ENCODE data around the gene LSAMP. TPM values are rescaled to one million over a fixed set of nuclear protein-coding genes. Genes with fewer than 3 reads are reported as not detected.

The LSAMP gene
- total and polyA plus RNA-seq, 2 donors (not counting 1 experiment from before 2014, with no cell fraction given): not detected

DNA sequence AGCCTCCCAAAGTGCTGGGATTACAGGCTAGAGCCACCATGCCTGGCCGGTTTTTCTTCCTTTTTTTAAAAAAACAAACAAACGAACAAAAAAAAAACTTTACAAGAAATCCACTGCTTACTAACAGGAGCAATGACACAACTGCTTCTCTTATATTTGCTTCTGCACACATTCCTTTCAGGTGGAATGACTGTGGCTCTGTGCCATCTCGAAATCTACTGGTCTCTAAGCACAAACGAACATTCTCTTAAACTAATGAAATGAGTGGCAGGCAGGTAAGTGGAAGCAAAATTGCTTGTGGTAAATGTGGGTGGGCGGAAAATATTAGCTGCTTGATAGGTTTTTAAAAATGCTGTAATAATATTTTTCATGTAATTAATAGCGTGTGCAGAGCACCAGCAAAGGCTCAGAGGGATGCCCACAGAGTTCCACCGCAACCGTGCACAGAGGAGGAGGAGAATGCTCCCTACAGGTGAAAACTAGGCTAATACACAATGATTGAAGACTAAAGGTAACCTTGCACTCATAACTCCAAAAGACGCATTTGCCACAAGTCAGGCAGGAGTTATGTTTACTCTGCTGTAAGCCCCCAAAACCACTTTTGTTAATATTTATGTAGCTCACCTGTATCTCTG, 77.4 kb downstream of the LSAMP start:
- ChIA-PET CTCF (interaction anchor here (0.9 kb wide), 1 partner anchor 13 kb away, joined by 3 read pairs; no protein-coding TSS in a partner anchor), POLR2A (no interaction called here)
- Histone ChIP-seq H3K79me2 (ENCODE audit: control insufficient read depth, insufficient read depth, low read length) (no peaks in the 10 kb centered on the region), H3K36me3 (replicated peaks in 1 of 2; ENCODE audit: control extremely low read depth in 1 of 2, control insufficient read depth in 1 of 2, extremely low read depth in 1 of 2, insufficient read depth in 2 of 2, low read length in 1 of 2) (no peaks in the 10 kb centered on the region), H3K27me3 (replicated peaks in 1 of 4; ENCODE audit: control extremely low read depth in 1 of 4, control insufficient read depth in 3 of 4, insufficient read depth in 4 of 4, low read length in 3 of 4) (no peaks in the 10 kb centered on the region), H3K9me3 (ENCODE audit: control extremely low read depth in 1 of 3, control insufficient read depth in 2 of 3, insufficient read depth in 1 of 3, low read length in 2 of 3) (no peaks in the 10 kb centered on the region), H3K4me3 (ENCODE audit: control extremely low read depth in 1 of 5, extremely low read depth in 1 of 5, insufficient read depth in 1 of 5, low read depth in 2 of 5, low read length in 4 of 5) (no peak overlapping the region), H3K4me2 (replicated peaks; ENCODE audit: low read depth, low read length, poor library complexity, severe bottlenecking) (no peak overlapping the region), H2AFZ (ENCODE audit: insufficient read depth, low read depth, low read length, poor library complexity, severe bottlenecking) (no peak overlapping the region), H3K9ac (ENCODE audit: low read length) (no peak overlapping the region), H3K4me1 (ENCODE audit: control insufficient read depth in 2 of 2, insufficient read depth in 2 of 2, low read length in 2 of 2) (no peaks in the 10 kb centered on the region), H4K20me1 (ENCODE audit: control insufficient read depth, insufficient read depth, low read length, poor library complexity, severe bottlenecking) (no peaks in the 10 kb centered on the region), H3K27ac (ENCODE audit: low read length in 2 of 2) (no peak overlapping the region)
- no peaks in the 10 kb centered on the region for H3K27me3 Mint-ChIP-seq
- H3K4me1 Mint-ChIP-seq: no peaks in the 10 kb centered on the region
- peaks cover 1% of the 10 kb centered on the region for H3K9me3 Mint-ChIP-seq (ENCODE audit: insufficient read depth)
- H3K4me3 Mint-ChIP-seq: no peak overlapping the region
- no peak overlapping the region for H3K27ac Mint-ChIP-seq
- TF ChIP-seq, protein P1, sequence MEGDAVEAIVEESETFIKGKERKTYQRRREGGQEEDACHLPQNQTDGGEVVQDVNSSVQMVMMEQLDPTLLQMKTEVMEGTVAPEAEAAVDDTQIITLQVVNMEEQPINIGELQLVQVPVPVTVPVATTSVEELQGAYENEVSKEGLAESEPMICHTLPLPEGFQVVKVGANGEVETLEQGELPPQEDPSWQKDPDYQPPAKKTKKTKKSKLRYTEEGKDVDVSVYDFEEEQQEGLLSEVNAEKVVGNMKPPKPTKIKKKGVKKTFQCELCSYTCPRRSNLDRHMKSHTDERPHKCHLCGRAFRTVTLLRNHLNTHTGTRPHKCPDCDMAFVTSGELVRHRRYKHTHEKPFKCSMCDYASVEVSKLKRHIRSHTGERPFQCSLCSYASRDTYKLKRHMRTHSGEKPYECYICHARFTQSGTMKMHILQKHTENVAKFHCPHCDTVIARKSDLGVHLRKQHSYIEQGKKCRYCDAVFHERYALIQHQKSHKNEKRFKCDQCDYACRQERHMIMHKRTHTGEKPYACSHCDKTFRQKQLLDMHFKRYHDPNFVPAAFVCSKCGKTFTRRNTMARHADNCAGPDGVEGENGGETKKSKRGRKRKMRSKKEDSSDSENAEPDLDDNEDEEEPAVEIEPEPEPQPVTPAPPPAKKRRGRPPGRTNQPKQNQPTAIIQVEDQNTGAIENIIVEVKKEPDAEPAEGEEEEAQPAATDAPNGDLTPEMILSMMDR (IDR thresholded peaks at IDR 0.05): no peak
- intact Hi-C loops (cut with micrococcal nuclease): no loop called here
- ATAC-seq (ENCODE audit: low read depth): no peak
- 93% methylated on average over 5 of the region's 9 CpGs for WGBS (ENCODE audit: insufficient coverage)
- DNase-seq: no peak

DNA sequence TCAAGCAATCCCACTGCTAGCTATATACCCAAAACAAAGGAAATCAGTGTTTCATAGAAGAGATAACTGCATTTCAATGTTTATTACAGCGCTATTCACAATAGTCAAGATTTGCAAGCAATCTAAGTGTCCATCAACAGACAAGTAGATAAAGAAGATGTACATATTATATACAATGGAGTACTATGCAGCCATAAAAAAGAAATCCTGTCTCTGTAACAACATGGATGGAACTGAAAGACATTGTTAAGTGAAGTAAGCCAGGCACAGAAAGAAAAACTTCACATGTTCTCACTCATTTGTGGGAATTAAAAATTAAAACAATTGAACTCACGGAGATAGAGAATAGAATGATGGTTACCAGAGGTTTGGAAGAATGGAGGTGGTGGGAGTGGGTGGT, 89.2 kb downstream of the LSAMP start:
- no peaks in the 10 kb centered on the region for H3K4me1 Mint-ChIP-seq
- H3K36me3 ChIP-seq (replicated peaks in 1 of 2; ENCODE audit: control extremely low read depth in 1 of 2, control insufficient read depth in 1 of 2, extremely low read depth in 1 of 2, insufficient read depth in 2 of 2, low read length in 1 of 2): no peaks in the 10 kb centered on the region
- H3K9ac ChIP-seq (ENCODE audit: low read length): no peak overlapping the region
- H3K4me3 ChIP-seq (ENCODE audit: control extremely low read depth in 1 of 5, extremely low read depth in 1 of 5, insufficient read depth in 1 of 5, low read depth in 2 of 5, low read length in 4 of 5): no peak overlapping the region
- ATAC-seq (ENCODE audit: low read depth): no peak
- no peaks in the 10 kb centered on the region for H4K20me1 ChIP-seq (ENCODE audit: control insufficient read depth, insufficient read depth, low read length, poor library complexity, severe bottlenecking)
- no peak overlapping the region for H3K4me2 ChIP-seq (replicated peaks; ENCODE audit: low read depth, low read length, poor library complexity, severe bottlenecking)
- H3K4me3 Mint-ChIP-seq: no peak overlapping the region
- ChIA-PET CTCF (no interaction called here), POLR2A (no interaction called here)
- H3K27ac ChIP-seq (ENCODE audit: low read length in 2 of 2): no peak overlapping the region
- intact Hi-C loops (cut with micrococcal nuclease): no loop called here
- TF ChIP-seq, protein P1 (IDR thresholded peaks at IDR 0.05): no peak
- TF ChIP-seq EZH2 (IDR thresholded peaks at IDR 0.05; ENCODE audit: borderline replicate concordance, insufficient read depth, low read depth, low read length, poor library complexity, severe bottlenecking): no peak
- no peaks in the 10 kb centered on the region for H3K27me3 ChIP-seq (replicated peaks in 1 of 4; ENCODE audit: control extremely low read depth in 1 of 4, control insufficient read depth in 3 of 4, insufficient read depth in 4 of 4, low read length in 3 of 4)
- no peak overlapping the region for H3K27ac Mint-ChIP-seq
- no peaks in the 10 kb centered on the region for H3K27me3 Mint-ChIP-seq
- no CpG with 5 or more reads among the region's 2 CpGs for WGBS (ENCODE audit: insufficient coverage)
- H2AFZ ChIP-seq (ENCODE audit: insufficient read depth, low read depth, low read length, poor library complexity, severe bottlenecking): no peak overlapping the region
- no peaks in the 10 kb centered on the region for H3K4me1 ChIP-seq (ENCODE audit: control insufficient read depth in 2 of 2, insufficient read depth in 2 of 2, low read length in 2 of 2)
- H3K9me3 ChIP-seq (ENCODE audit: control extremely low read depth in 1 of 3, control insufficient read depth in 2 of 3, insufficient read depth in 1 of 3, low read length in 2 of 3): no peaks in the 10 kb centered on the region
- H3K79me2 ChIP-seq (ENCODE audit: control insufficient read depth, insufficient read depth, low read length): no peaks in the 10 kb centered on the region
- DNase-seq: no peak
- H3K9me3 Mint-ChIP-seq (ENCODE audit: insufficient read depth): peaks cover 7% of the 10 kb centered on the region
